ENCODE data around the gene ERGIC1.

ERGIC1 gene

DNA sequence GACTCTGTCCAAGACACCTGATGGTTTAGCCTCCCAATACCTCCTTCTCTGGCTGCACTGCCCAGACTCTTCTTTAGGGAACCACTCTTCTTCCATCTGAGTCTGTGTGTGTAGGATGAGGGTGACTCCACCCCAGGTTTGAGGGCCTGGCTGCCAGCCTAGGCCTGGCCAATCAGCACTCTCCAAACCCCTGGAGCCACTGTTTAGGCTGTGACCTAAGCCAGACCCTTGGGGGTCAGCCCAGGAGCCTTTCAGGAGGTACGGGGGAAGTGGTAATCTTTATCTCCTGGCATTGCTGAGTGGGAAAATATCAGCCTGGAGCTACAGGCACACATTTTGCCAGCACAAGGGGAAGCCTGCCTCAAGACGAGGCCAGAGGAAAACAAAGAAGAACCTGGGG is 6.2 kb upstream of the ERGIC1 start:
- DNase-seq (ENCODE audit: low read depth in 2 of 3, low spot score in 2 of 3): no peak

GRCh38 chr5:172828911-172829431 is 5.1 kb upstream of the ERGIC1 start:
- no peak for DNase-seq (ENCODE audit: low read depth in 2 of 3, low spot score in 2 of 3)

DNA sequence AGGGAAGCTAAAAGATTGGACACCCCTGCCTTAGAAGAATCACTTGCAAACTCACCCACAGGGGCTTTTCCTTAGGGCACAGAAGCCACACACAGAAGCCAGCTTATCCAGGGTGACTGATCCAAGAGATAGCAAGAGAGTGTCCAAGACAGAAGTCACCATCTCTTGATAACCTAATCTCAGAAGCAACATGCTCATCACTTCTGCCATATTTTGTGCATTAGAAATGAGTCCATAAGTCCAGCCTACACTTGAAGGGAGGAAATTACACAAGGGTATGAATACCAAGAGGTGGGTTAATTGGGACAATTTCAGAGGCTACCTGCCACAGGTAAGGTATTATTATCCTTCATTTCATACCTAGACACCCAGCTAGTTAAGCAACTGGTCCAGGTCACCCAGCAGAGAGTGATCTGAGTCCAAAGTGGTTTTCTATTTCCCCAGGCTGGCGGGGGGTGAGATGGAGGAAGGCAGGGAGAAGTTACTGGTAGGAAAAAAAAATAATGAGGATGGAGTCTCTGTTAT is 3.7 kb upstream of the ERGIC1 start:
- DNase-seq (ENCODE audit: low read depth in 2 of 3, low spot score in 2 of 3): no peak

- DNase-seq (ENCODE audit: low read depth in 2 of 3, low spot score in 2 of 3): no peak
These were observed 3.0 kb upstream of the ERGIC1 start for GRCh38 chr5:172830876-172831662.

DNA sequence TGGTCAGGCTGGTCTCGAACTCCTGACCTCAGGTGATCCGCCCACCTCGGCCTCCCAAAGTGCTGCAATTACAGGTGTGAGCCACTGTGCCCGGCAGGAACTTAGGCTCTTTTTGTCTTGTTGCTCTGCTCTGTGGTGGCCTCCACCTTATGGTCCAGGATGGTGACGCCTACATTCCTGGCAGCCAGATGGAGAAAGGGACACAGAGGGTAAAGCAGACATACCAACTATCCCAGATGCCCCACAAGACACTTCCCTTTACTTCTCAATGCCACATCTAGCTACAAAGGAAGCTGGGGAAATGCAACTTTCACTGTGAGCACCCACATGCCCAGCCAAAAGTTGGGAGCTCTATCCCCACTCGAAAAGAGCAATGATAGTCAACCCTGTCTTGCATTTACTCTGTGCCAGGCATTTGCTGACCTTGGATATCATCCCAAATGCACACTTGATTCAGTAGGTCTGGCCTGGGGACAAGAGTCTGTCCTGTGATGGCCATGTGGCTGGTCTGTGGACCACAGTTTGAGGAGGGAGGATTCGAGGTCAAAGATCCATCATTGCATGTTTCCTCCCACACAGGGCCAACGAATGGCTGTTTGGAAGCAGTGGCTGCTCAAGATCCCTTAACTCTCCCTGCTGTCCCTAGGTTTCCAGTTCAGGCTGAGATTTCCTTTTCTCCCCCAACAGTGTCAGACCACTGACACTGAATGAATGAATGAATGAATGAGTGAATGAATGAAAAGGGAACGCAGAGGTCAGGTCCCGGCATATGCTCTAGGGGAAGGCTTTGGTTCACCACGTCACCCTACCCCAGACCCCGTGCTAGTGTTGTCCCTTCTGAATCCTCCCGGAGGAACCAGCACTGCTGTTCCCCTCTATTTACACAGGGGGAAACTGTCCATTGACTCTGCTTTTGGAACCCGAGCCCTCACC is 1.4 kb upstream of the ERGIC1 start:
- DNase-seq (ENCODE audit: low read depth in 2 of 3, low spot score in 2 of 3): no peak

GRCh38 chr5:172833372-172833685 is 722 bp upstream of the ERGIC1 start:
- no peak for DNase-seq (ENCODE audit: low read depth in 2 of 3, low spot score in 2 of 3)

DNA sequence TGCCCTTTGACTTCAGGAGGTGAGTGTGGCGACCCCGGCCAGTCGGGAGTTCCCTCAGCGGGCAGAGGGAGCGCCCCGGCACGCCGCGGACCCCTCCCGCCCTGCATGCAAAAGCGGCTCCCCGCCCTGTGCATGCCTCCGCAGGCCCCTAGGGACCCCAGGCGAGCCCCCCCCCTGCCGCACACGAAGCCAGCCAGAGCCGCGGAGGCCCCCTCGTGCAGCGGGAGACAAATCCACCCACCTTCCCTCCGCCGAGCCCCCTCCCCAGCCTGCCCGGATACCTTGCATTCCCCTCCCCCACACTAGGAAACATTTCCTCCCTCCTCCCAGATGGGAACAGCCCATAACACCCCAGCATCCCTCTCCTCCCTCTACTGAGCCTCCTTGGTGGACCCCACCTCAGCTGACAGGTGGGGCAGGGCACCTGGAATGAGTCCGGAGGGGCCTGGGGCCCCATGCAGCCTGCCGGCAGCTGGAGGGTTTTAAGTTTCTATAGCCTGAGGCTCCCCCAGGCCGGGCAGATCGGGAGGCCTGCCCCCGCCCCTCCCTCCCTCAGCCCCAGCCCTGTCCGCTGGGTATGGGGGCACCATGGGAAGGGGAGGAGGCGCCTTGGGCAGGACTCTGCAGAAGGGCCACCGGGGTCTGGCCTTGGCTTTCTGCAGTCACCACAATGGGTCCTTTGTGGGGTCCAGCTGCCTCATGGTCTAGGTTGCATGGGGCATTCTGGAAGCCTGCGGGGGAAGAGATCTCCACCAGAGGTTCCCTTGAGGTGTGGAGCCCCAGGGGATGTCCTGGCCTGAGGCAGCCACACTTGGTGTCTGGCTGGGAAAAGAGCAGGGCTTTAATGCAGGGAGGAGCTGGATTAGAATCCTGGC is 601 bp downstream of the ERGIC1 start:
- no peak for DNase-seq (ENCODE audit: low read depth in 2 of 3, low spot score in 2 of 3)

DNA sequence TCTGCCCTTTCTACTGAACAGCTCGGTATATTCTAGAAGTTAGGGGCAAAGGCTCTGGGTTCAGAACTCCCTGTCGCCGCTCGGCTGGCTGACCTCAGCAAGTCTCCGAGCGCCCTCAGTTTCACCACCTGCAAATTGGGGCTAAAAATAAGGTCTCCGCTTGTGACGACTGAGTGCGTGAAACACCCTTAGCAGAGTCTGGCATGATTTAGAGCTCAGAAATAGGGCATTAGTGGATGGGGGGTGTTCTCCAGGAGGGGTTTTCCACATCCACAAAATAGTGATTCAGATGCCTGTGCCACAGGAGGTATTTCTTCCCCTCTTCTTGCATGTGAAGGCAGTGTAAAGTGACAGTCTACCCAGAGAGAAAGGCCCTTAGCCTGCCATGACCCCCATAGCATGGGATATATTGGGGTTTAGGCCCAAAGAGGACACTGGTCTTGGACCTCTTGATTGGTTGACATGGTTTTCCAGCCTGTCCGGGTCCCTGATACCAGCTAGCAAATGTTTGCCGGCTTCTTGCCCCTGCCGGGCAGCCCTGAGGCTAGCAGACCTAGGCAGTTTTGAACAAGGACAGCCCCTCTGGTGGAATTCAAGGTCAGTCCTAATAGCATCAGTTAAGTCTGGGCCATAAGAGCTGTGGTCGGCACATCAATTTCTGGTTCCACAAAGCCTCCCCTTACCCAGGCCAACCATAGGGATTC is 1.4 kb downstream of the ERGIC1 start:
- no peak for DNase-seq (ENCODE audit: low read depth in 2 of 3, low spot score in 2 of 3)

- no peak for DNase-seq (ENCODE audit: low read depth in 2 of 3, low spot score in 2 of 3)
These were observed 1.9 kb downstream of the ERGIC1 start for GRCh38 chr5:172835994-172836356.

- DNase-seq (ENCODE audit: low read depth in 2 of 3, low spot score in 2 of 3): no peak
These were observed 3.6 kb downstream of the ERGIC1 start for GRCh38 chr5:172837640-172838039.

- DNase-seq (ENCODE audit: low read depth in 2 of 3, low spot score in 2 of 3): no peak
These were observed 4.3 kb downstream of the ERGIC1 start for GRCh38 chr5:172838151-172838875.

- DNase-seq (ENCODE audit: low read depth in 2 of 3, low spot score in 2 of 3): no peak
These were observed 5.8 kb downstream of the ERGIC1 start for GRCh38 chr5:172839669-172840431.

- no peak for DNase-seq (ENCODE audit: low read depth in 2 of 3, low spot score in 2 of 3)
These were observed 6.5 kb downstream of the ERGIC1 start for GRCh38 chr5:172840432-172841154.

DNA sequence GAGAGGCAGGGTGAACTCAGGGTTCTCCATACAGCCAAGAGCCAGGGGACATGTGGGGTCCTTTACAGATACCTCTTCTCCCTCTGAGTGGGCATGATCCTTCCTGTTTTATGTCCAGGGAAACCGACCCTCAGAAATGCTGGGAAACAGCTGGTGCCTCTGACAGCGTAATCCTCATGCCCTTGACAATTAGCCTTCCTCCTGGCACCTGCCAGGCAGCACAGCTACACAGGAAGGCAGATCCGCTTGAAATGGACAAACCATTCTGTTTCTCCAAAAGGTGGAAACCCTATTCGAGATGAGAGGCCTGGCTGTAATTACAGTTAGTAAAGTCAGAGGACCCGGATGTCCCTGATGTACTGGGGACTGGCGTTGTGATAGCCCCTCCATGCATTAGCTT is 7.2 kb downstream of the ERGIC1 start:
- no peak for DNase-seq (ENCODE audit: low read depth in 2 of 3, low spot score in 2 of 3)

- no peak for DNase-seq (ENCODE audit: low read depth in 2 of 3, low spot score in 2 of 3)
These were observed 9.9 kb downstream of the ERGIC1 start for GRCh38 chr5:172843825-172844576.

DNA sequence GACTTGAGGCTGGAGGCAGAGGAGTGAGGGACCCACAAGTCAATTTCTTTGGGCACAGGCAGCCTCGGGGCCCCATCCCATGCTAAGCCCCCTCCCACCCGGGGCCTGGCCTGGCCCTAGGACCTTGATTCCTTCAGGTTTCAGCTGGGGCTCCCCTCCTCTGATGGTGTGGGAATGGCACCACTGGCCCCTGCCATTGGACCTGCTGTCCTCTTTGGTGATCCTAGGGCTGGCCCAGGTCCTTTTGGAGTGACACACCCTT is 10.5 kb downstream of the ERGIC1 start:
- DNase-seq (ENCODE audit: low read depth in 2 of 3, low spot score in 2 of 3): no peak

DNA sequence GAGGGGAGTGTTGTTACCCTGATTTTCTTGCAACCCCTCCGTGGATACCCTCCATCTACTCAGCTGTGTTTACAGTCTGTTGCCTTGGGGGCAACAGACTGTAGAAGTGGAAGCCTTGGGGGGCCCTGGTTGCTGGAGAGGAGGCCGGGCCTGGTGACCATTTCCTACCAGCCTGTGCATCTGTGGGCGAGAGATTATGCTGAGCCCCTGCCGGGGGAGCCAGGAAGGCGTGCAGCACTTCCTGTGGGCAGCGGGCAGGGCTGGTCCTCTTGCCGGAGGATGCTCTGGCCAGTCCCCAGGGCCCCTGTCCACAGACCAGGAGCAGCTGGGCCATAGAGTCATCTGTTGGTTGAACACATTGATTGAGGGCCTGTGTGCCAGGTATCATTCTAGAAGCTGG is 11.1 kb downstream of the ERGIC1 start:
- DNase-seq (ENCODE audit: low read depth in 2 of 3, low spot score in 2 of 3): no peak

DNA sequence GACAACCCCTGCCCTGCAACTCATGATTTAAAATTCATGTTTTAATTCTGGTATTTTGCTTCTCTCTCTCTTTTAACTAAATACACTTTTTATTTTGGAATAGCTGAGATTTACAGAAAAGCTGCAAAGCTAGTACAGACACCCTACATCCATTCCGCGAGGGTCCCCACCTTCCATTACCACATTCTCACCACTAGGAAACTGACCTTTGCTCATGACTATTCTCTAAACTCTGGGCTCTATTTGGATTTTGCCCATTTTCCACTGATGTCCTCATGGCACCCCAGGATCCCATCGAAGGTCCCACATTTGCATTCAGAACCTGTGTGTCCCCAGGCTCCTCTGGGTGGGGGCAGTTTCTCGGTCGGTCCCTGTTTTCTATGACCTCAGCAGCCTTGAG is 11.5 kb downstream of the ERGIC1 start:
- no peak for DNase-seq (ENCODE audit: low read depth in 2 of 3, low spot score in 2 of 3)

Data from activated CD8-positive, alpha-beta memory T cell treated with anti-CD3 and anti-CD28 coated beads for 48 hours (primary cell).